BE2C (cell line): Measurements from ENCODE around the gene COL8A2.

Experiments
- DNase-seq: peaks from one replicate; pipeline ENCODE4 v3.0.0-alpha.2; 2020
- H3K27me3 ChIP-seq: fragments of 250-450 bp; sonication (Bioruptor Pico); 2 replicates; pipeline ENCODE4 v1.5.1; 2020; ENCODE audit warnings: mild to moderate bottlenecking
- H3K36me3 ChIP-seq: fragments of 250-450 bp; sonication (Bioruptor Pico); 2 replicates; pipeline ENCODE4 v1.5.1; 2020; ENCODE audit warnings: mild to moderate bottlenecking
- H3K4me1 ChIP-seq: fragments of 250-450 bp; sonication (Bioruptor Pico); 2 replicates; pipeline ENCODE4 v1.5.1; 2020
- H3K4me3 ChIP-seq: 2 replicates; pipeline ENCODE4 v1.5.1; 2011; ENCODE audit warnings: low read depth, low read length
- H3K9me3 ChIP-seq: fragments of 250-450 bp; sonication (Bioruptor Pico); 2 replicates; pipeline ENCODE4 v1.5.1; 2020
- TF ChIP-seq, protein P1 (sequence below): IDR thresholded peaks from 2 replicates; pipeline ENCODE4 v1.5.1; 2012; ENCODE audit warnings: mild to moderate bottlenecking, low read depth, low read length

COL8A2 gene

DNA sequence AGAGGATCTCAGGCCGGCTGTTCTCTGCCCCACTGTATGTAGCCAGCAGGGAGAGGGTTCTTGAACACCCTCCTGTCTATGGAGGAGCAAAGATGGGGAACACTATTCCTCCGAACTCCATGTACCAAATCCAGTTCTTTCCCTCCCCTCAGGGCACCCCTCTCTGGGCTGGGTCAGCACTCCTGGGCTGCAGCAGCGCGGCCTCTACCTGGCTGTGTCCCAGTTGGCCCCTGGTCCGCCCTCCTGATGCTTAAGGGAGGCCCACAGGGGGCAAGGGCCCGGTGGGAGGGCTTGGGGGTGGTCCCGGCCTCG, 36.8 kb downstream of the COL8A2 start:
- Histone ChIP-seq H3K36me3 (peaks cover 4% of the 10 kb centered on the region), H3K4me3 (peak overlapping the region; percentile 82), H3K27me3 (no peaks in the 10 kb centered on the region), H3K4me1 (no peaks in the 10 kb centered on the region), H3K9me3 (no peaks in the 10 kb centered on the region)
- TF ChIP-seq, protein P1, sequence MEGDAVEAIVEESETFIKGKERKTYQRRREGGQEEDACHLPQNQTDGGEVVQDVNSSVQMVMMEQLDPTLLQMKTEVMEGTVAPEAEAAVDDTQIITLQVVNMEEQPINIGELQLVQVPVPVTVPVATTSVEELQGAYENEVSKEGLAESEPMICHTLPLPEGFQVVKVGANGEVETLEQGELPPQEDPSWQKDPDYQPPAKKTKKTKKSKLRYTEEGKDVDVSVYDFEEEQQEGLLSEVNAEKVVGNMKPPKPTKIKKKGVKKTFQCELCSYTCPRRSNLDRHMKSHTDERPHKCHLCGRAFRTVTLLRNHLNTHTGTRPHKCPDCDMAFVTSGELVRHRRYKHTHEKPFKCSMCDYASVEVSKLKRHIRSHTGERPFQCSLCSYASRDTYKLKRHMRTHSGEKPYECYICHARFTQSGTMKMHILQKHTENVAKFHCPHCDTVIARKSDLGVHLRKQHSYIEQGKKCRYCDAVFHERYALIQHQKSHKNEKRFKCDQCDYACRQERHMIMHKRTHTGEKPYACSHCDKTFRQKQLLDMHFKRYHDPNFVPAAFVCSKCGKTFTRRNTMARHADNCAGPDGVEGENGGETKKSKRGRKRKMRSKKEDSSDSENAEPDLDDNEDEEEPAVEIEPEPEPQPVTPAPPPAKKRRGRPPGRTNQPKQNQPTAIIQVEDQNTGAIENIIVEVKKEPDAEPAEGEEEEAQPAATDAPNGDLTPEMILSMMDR: no peak
- DNase-seq: no peak

DNA sequence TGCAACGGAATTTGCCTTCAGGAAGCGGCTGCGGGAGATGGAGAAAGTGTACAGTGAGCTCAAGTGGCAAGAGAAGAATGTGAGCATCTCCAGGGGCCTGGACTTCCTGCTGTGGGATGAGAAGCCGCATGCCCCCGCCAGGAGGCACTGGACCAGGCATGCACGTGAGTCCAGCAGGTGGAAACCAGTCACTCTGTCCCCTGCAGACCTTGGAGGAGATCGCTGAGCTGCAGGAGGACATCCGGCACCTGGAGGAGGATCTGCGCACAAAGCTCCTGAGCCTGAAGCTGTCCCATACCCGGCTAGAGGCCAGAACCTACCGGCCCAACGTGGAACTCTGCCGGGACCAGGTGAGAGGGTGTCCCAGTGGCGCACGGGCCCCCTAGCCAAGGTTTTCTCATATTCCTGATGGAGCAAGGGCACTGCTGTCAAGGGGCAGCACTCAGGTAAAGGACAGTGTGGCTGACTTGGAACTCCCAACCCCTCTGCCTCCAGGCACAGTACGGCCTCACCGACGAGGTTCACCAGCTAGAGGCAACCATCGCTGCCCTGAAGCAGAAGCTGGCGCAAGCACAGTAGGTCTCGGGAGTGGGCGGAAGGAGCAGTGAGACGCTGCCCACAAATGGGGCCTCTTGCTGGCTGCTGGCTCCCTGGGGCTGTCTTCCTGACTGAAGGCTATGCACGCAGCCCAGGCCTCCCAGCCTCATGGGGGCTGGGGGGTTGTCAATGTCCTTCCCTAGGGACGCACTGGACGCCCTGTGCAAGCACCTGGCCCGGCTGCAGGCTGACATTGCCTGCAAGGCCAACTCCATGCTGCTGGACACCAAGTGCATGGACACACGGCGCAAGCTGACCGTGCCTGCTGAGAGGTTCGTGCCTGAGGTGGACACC, 37.5 kb downstream of the COL8A2 start:
- H3K27me3 ChIP-seq: no peaks in the 10 kb centered on the region

GRCh38 chr1:36086529-36087232, 38.3 kb downstream of the COL8A2 start:
- Histone ChIP-seq H3K36me3 (no peaks in the 10 kb centered on the region; the same call in 1 of the 2 replicates), H3K4me3 (no peak overlapping the region), H3K9me3 (no peaks in the 10 kb centered on the region), H3K4me1 (no peaks in the 10 kb centered on the region), H3K27me3 (no peaks in the 10 kb centered on the region)
- TF ChIP-seq, protein P1: no peak
- DNase-seq: no peak

More for the DNA sequence above, 37.5 kb downstream of the COL8A2 start:
- Histone ChIP-seq H3K9me3 (no peaks in the 10 kb centered on the region), H3K4me1 (no peaks in the 10 kb centered on the region), H3K4me3 (no peak overlapping the region), H3K36me3 (no peaks in the 10 kb centered on the region; the same call in none of the 2 replicates)
- TF ChIP-seq, protein P1: no peak
- no peak for DNase-seq

- DNase-seq: no peak
- H3K36me3 ChIP-seq: no peaks in the 10 kb centered on the region; the same call in 1 of the 2 replicates
- no peaks in the 10 kb centered on the region for H3K27me3 ChIP-seq
- H3K4me1 ChIP-seq: no peaks in the 10 kb centered on the region
- H3K9me3 ChIP-seq: no peaks in the 10 kb centered on the region
- TF ChIP-seq, protein P1: no peak
- H3K4me3 ChIP-seq: no peak overlapping the region
Measured at GRCh38 chr1:36085686-36086526, 39.1 kb downstream of the COL8A2 start.

- no peaks in the 10 kb centered on the region for H3K9me3 ChIP-seq
- H3K4me3 ChIP-seq: no peak overlapping the region
- TF ChIP-seq, protein P1: no peak
- H3K4me1 ChIP-seq: no peaks in the 10 kb centered on the region
- no peaks in the 10 kb centered on the region for H3K27me3 ChIP-seq
- H3K36me3 ChIP-seq: no peaks in the 10 kb centered on the region; the same call in 1 of the 2 replicates
- no peak for DNase-seq
Measured at GRCh38 chr1:36085126-36085525, 39.9 kb downstream of the COL8A2 start.
